HL-60 (cell line): ENCODE data around the gene HMOX2.

ENCODE experiments used
- DNase-seq, 2 experiments: peaks; one replicate each; pipeline ENCODE4 v3.0.0-alpha.2; 2010 to 2020; ENCODE audit warnings: low read depth in 1 of 2, low spot score in 1 of 2
- H3K27ac ChIP-seq: fragments of 250-450 bp; sonication (Bioruptor Pico); replicated peaks from 2 replicates; pipeline ENCODE4 v1.5.1; 2020; ENCODE audit warnings: mild to moderate bottlenecking, moderate library complexity
- H3K27me3 ChIP-seq: fragments of 250-450 bp; sonication (Bioruptor Pico); 2 replicates; pipeline ENCODE4 v1.5.1; 2021; ENCODE audit warnings: mild to moderate bottlenecking, moderate library complexity; ENCODE audit not compliant: insufficient read depth, poor library complexity, severe bottlenecking
- H3K4me3 ChIP-seq: replicated peaks from 2 replicates; pipeline ENCODE4 v1.5.1; 2011; ENCODE audit warnings: mild to moderate bottlenecking, control low read depth, low read length; ENCODE audit not compliant: insufficient read depth
- CTCF ChIP-seq: IDR thresholded peaks from one replicate; pipeline ENCODE4 v1.5.1; 2011; ENCODE audit warnings: low read length, control low read depth, inconsistent platforms; ENCODE audit not compliant: insufficient read depth
- GABPA ChIP-seq: IDR thresholded peaks from 2 replicates; pipeline ENCODE4 v1.6.1; 2012; ENCODE audit warnings: low read depth
- POLR2AphosphoS5 ChIP-seq: IDR thresholded peaks from 2 replicates; pipeline ENCODE4 v1.6.1; 2012; ENCODE audit warnings: low read depth
- REST ChIP-seq: IDR thresholded peaks from 2 replicates; pipeline ENCODE4 v1.6.1; 2012; ENCODE audit warnings: low read depth; ENCODE audit not compliant: insufficient replicate concordance
- SPI1 ChIP-seq: IDR thresholded peaks from 2 replicates; pipeline ENCODE4 v1.6.1; 2012; ENCODE audit warnings: low read depth, mild to moderate bottlenecking, borderline replicate concordance
- long read RNA-seq: library from polyadenylated mRNA; unstranded; transcript quantifications from one replicate; pipeline ENCODE4 v2.0.0, GENCODE V29; 2020

HMOX2 gene
- long read RNA-seq, transcript HMOX2-208 (6 exons, 2,147 nt), result major isoform, 149 of 196 reads
- long read RNA-seq, transcript HMOX2-205 (7 exons, 1,797 nt), result minor isoform, 17 of 196 reads
- long read RNA-seq, transcript HMOX2-203 (6 exons, 1,727 nt), result minor isoform, 8 of 196 reads
- long read RNA-seq, partial matches to known transcripts, result 5 of 196 reads
- long read RNA-seq, other reads (novel, unspliced or antisense), result 15 of 196 reads

- peak; percentile 21 for TF ChIP-seq CTCF
- TF ChIP-seq REST, result no peak
- TF ChIP-seq POLR2AphosphoS5, result peak; percentile 83
- peak; percentile 94 for DNase-seq
- peak within 1 kb of the TSS; percentile 92 for H3K4me3 ChIP-seq
- peak within 1 kb of the TSS; percentile 83 for H3K27ac ChIP-seq
- no peaks in the 10 kb centered on the region for H3K27me3 ChIP-seq
These were observed at the start of gene HMOX2 for GRCh38 chr16:4475880-4476788. Gene HMOX2, plus strand, starts transcription at chr16:4476398. Its CDS starts 29,127 bp downstream, at chr16:4505525.

- H3K27ac ChIP-seq, result peak overlapping the region; percentile 94
These were observed 49.4 kb upstream of the HMOX2 start for GRCh38 chr16:4426722-4427372.

More at GRCh38 chr16:4426722-4427372, 49.4 kb upstream of the HMOX2 start:
- no peak for TF ChIP-seq POLR2AphosphoS5
- TF ChIP-seq SPI1, result no peak
- no peak for TF ChIP-seq REST
- no peak for TF ChIP-seq CTCF
- TF ChIP-seq GABPA, result no peak
- DNase-seq, result no peak
- no peaks in the 10 kb centered on the region for H3K27me3 ChIP-seq
- peak overlapping the region; percentile 94 for H3K4me3 ChIP-seq
